Stimulated activated CD4-positive, alpha-beta T cell treated with anti-CD3 and anti-CD28 coated beads, Interleukin-1b, Interleukin-23, amount 100 ng/mL, for 24 hours (primary cell): ENCODE measurements around the gene PIK3C3.

Source experiments
- DNase-seq, 4 experiments: peaks; one replicate each; pipeline ENCODE4 v3.0.0-alpha.2; 2020; ENCODE audit warnings: low read depth in 4 of 4, low spot score in 1 of 4

The PIK3C3 gene

DNA sequence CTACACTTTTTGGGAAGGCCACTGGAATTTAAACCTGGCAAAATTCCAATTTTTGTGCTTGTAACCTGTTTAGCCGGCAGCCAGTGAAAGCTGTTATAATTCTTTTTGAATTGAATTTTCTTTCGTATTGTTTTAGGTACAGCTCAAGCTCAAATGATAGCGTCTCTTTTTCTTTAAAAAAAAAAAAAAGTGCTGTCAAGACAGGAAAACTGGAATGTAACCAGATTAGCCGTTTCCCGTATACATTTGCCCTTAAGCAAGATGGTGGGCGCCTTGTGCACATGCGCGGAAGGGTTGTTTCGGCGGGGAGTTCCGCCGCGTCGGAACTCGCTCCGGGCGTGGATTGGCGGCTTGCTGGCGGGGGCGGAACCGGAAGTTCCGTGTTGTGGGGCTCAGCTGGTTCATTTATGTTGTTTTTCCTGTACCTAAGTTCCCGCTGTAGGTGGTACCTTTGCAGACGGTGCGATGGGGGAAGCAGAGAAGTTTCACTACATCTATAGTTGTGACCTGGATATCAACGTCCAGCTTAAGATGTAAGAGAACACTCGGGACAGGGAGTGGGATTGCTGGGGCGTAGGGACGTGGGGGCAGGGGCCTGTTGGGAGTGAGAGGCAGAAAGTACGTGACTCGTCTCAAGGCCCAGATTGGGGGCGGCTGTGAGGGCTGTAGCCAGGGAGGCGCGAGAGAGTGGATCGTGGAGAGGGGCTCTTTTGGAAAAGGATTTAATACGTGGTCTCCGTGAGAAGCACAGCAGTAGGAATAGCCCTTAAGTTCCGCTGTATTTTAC is at the start of gene PIK3C3:
PIK3C3 (plus strand) TSS at position 408 of the 787 bp plus-strand sequence; CDS start at position 466, 58 bp downstream.
- peak; percentile 91 to 96 (median 94) for DNase-seq

DNA sequence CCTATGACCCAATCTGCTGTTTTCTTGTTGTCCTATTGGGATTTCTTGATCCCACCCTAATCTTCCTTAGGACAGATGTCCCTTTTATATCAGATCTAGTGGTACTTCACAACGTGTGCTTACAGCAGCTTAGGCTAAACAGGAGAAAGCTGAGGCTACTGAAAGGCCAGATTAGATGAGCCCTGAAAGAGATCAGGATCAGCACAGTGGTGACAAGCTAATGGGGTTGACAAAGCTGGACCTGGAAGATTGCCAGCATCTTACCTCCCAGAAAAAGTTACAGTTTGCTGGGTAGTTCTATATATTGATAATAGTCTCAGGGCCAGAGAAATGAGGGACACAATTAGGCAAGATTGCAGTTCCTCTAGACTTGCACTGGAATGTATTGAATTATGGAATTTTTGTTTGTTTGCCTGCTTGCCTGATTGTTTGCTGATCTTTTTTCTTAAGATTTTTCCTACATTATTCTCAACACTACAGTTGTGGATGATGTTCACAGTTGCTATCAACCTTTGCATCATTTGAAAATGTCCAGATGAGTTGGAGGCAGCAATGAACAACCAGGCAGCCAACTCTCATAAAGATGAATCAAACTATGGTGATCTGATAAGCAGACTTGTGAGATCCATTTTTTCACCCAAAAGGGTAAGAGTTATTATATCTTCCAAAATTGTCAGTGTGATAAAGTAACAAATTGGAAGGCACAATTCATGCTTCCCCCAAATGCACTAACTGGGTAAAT is 49.1 kb upstream of the PIK3C3 start:
- DNase-seq, result no peak

- peak in 1 of 4 experiments; percentile 2 for DNase-seq
Measured at GRCh38 chr18:41906528-41907146, 48.4 kb upstream of the PIK3C3 start.

GRCh38 chr18:41917181-41917580 is 37.9 kb upstream of the PIK3C3 start:
- DNase-seq, result no peak

GRCh38 chr18:41921770-41922169 is 33.3 kb upstream of the PIK3C3 start:
- no peak for DNase-seq

- no peak for DNase-seq
Measured at GRCh38 chr18:41922176-41922575, 32.9 kb upstream of the PIK3C3 start.

DNA sequence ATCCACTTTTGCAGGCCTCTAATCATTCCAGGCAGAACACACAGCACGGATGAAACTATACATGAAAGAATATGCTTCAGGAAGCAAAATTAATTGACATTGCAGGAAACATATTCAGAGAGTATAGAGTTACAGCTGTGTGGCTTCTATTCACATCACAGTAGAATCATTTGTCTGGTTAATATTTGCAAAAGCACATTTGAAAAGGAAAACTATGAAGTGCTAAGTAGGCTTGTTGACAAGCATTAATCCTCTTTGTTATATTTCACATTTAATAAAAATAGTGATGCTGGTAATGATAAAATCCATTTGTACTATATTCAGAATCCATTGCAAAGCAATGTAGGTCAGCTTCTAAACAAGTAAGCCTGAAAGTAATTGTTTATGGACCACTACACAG is 32.2 kb upstream of the PIK3C3 start:
- DNase-seq, result no peak

GRCh38 chr18:41923446-41923845 is 31.6 kb upstream of the PIK3C3 start:
- DNase-seq, result no peak

DNA sequence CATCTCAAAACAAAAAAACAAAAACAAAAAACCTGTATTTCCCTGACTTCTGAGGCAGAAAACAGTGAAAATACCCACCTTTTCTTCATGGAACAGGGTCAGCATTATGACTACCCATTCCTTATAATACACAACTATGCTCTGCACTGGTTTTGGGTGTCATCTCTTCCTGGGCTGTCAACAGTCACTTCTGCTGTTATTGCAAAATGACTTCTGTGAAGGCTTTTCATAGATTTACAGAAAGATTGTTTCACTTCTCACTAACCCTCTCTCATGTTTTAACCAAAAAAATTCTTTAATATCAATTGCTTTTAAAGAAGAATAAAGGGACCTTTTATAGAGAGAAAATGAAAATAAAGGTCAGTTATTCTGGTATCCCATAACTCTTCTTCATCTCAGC is 26.5 kb upstream of the PIK3C3 start:
- DNase-seq, result no peak

DNA sequence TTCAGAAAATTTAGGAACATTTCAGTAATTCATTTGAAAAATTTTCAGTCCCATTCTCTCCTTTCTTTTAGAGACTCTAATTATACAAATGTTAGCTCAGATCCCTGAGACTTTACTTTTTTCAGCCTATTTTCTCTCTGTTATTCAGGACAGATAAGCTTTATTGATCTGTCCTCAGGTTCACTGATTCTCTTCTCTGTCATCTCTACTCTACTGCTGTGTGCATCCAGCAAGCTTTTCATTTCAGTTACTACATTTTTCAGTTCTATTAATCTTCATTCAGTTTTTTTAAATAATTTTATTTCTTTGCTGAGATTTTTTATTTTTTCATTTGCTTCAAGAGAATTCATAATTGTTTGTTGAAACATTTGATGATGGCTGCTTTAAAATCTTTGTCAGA is 22.1 kb upstream of the PIK3C3 start:
- DNase-seq, result no peak

GRCh38 chr18:41933778-41934177 is 21.3 kb upstream of the PIK3C3 start:
- DNase-seq, result no peak

GRCh38 chr18:41936471-41937134 is 18.4 kb upstream of the PIK3C3 start:
- DNase-seq, result no peak

- DNase-seq, result no peak
Measured at GRCh38 chr18:41938445-41938844, 16.6 kb upstream of the PIK3C3 start.

GRCh38 chr18:41939326-41939725 is 15.7 kb upstream of the PIK3C3 start:
- DNase-seq, result no peak

- DNase-seq, result no peak
Measured at GRCh38 chr18:41940506-41941215, 14.4 kb upstream of the PIK3C3 start.

GRCh38 chr18:41942254-41942653 is 12.8 kb upstream of the PIK3C3 start:
- DNase-seq, result no peak

DNA sequence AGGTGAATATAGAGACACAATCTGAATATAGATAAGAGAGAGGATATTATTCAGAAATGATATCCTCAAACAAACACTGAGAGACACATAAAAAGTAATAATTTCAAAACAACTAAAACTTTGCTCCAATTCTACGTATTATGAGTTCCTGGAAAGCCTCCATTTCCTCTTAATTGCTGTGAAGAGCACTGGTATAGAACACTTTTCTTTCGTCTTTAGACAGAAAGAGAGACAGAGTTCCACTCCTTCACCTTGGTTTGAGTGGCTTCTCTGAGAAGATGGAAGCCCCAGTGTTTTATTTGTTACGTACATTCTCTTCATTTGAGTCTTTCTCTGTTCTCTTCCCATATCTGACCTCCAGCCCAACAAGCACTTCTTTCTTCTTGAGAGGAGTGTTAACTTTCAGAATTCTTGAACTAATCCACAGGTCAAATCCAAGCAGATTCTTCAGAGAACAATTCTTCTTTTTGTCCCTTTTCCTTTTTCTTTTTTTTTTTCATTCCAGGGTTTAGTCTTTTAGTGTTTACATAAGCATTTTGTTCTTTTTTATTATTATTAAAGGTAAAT is 6.4 kb upstream of the PIK3C3 start:
- DNase-seq, result no peak

- DNase-seq, result no peak
Measured at GRCh38 chr18:41949206-41949920, 5.7 kb upstream of the PIK3C3 start.

GRCh38 chr18:41955688-41956087 is 654 bp downstream of the PIK3C3 start:
- no peak for DNase-seq

GRCh38 chr18:41959045-41959444 is 4.0 kb downstream of the PIK3C3 start:
- no peak for DNase-seq
